ENCODE measurements around the gene GALNT3.

The GALNT3 gene

GRCh38 chr2:165720511-165720910 lies 73.5 kb downstream of the GALNT3 start:
- DNase-seq: no peak

GRCh38 chr2:165718610-165719210 lies 75.3 kb downstream of the GALNT3 start:
- peak; percentile 17 for DNase-seq

- no peak for DNase-seq
Observed at GRCh38 chr2:165716091-165716490, 78.0 kb downstream of the GALNT3 start.

GRCh38 chr2:165706960-165707487 lies 87.0 kb downstream of the GALNT3 start:
- no peak for DNase-seq

DNA sequence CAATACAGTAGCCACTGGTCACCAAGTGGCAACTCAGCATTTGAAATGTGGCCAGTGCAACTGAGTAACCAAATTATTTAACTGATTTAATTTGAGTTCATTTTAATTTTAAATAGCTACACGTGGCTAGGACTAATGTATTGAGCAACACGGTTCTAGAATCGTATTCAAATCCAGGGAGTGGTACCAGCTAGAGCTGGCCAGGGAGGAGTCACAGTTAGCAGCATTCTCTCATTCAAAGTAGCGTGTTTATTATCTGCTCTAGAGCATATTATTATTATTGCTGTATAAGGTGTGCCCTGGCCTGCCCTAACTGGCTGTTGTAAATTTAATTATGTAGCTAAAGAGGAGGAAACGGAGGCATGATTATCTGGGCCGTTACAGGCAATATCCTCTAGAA lies 92.9 kb downstream of the GALNT3 start:
- no peak for DNase-seq

GRCh38 chr2:165700531-165700930 lies 93.5 kb downstream of the GALNT3 start:
- DNase-seq: no peak

DNA sequence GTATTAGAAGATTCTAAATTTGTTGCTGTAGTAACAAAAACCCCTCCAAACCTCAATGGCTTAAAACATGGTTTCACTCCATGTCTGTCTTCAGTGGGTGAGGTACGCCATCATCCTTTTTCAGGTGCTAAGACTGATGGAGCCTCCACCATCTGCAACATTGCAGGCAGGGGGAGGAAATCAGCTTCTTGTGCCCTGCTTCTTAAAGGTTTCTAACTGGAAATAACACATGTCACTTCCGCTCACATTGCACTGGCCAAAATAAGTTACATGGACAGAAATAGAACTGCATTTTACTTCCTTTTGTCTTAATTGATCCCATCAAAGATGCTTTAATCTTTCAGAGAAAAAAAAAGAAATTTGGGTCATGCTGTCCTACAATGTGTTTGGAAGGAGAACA lies 94.1 kb downstream of the GALNT3 start:
- DNase-seq: no peak

DNA sequence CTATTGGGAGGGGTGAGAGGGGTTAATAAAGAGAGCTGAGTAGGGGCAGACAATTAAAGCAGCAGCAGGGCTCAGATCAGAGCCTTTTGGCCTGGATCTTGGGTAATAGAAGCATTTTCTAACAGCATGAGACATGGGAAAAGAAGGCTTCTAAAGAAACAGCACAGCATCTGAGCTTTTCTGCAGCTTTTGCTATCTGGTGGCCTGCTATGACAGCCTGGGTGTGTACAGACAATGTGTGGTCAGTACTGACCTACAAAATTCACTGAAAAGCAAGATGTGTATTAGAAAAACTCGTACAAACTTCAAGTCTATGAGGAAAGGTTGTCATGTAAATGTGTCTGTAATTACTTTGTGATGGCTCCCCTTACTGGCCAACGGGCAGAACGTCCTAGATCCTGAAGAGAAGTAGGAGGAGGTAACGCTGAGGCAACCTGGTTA lies 95.6 kb downstream of the GALNT3 start:
- DNase-seq: peak; percentile 16

DNA sequence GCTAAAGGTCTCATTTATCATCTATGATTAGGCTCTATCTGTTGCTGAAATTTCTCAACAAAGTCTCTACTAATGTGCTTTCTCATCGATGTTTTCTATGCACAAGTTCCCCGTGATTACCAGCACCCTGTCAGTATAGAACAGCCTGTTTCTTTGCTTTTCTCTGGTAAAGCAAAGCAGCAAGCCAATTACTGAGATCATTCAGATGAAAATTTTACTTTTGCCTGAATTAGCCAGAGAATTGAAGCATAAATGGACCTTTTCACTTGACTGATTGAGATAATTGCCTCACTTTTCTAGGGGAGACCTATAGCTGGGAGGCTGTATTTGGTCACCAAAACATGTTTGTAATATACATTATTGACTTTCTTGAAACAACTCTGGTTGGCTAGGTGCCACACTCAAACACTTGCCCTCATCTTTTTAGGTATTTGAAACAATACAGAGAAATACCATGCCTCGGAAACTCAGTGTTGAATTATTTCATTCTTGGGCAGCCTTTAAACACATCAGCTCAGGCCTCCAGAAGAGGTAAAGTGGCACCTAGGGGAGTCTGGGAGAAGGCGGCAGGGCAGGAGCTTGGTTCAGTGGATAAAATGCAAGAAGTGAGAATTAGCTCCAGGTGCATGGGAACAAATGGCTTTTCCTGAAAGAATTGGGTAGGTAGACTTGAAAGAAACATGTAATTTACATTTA lies 96.2 kb downstream of the GALNT3 start:
- DNase-seq: no peak

All from NCI-H1092 (cell line).